Right atrium auricular region (tissue), 2 donors: Measurements from ENCODE around the gene KRTAP9-6. TPM values are rescaled to one million over a fixed set of nuclear protein-coding genes. Genes with fewer than 3 reads are reported as not detected.
"Not testable (repeated sequence)": the region's sequence is repeated elsewhere in the genome, so short reads cannot be mapped to it uniquely, and the experiment has no call there.

Experiments used
- DNase-seq: peaks from one replicate; pipeline ENCODE4 v3.0.0-alpha.2; 2019; ENCODE audit warnings: low spot score
- H3K27ac ChIP-seq, 2 donors: fragments of 200-600 bp; sonication (generic); 1 replicate in 1 of 2; 2 replicates in 1 of 2; pipeline ENCODE4 v1.5.1; 2016 to 2019
- H3K27me3 ChIP-seq, 2 donors: fragments of 200-600 bp; sonication (generic); one replicate each; pipeline versions ENCODE4 v1.5.1 to v1.6.0; 2017 to 2019
- H3K36me3 ChIP-seq: fragments of 200-600 bp; sonication (generic); one replicate; pipeline ENCODE4 v1.5.1; 2016
- H3K4me1 ChIP-seq, 2 donors: fragments of 200-600 bp; sonication (generic); one replicate each; pipeline versions ENCODE4 v1.5.1 to v1.6.0; 2017 to 2019
- H3K4me3 ChIP-seq, 2 donors: fragments of 200-600 bp; sonication (generic); 1 replicate in 1 of 2; 2 replicates in 1 of 2; pipeline ENCODE4 v1.5.1; 2017 to 2019; ENCODE audit warnings: mild to moderate bottlenecking in 1 of 2, moderate library complexity in 1 of 2
- H3K9me3 ChIP-seq, 2 donors: fragments of 200-600 bp; sonication (generic); one replicate each; pipeline ENCODE4 v1.5.1; 2019
- total RNA-seq, 2 donors: library from RNA; depleted of rRNA; stranded (reverse); fragments of >200 nt; gene quantifications; one replicate each; pipeline ENCODE4 v1.1.0, GENCODE V29; 2016
- TF ChIP-seq, protein P1 (sequence below), 2 donors: fragments of 200-600 bp; sonication (generic); IDR thresholded peaks; one replicate each; pipeline ENCODE4 v1.5.1; 2019; ENCODE audit warnings: antibody characterized with exemption in 2 of 2

Gene KRTAP9-6, protein sequence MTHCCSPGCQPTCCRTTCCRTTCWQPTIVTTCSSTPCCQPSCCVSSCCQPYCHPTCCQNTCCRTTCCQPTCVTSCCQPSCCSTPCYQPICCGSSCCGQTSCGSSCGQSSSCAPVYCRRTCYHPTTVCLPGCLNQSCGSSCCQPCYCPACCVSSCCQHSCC
- total RNA-seq = not detected

DNA sequence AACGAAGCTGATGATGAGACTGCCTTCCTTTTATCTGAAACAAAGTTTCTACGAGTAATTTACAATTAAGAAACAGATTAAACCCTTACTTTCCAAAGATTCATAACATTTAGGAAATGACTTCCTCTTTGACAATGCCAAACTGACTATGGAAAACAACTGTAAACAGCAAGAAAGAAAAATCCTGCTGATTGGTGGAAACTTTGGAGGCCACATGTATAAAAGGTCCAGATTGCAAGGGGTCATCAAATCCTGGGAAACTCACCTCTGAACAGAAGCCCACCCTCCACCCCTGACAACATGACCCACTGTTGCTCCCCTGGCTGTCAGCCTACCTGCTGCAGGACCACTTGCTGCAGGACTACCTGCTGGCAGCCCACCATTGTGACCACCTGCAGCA, at the start of gene KRTAP9-6:
KRTAP9-6 (plus strand) TSS at position 301 of the 400 bp plus-strand sequence; CDS start at position 301, 0 bp downstream.
- Histone ChIP-seq H3K27ac (no peak within 1 kb of the TSS), H3K4me3 (no peak within 1 kb of the TSS), H3K27me3 (no peaks in the 10 kb centered on the region), H3K36me3 (no peaks in the 10 kb centered on the region), H3K4me1 (no peaks in the 10 kb centered on the region), H3K9me3 (no peaks in the 10 kb centered on the region)
- no peak for DNase-seq
- TF ChIP-seq, protein P1, sequence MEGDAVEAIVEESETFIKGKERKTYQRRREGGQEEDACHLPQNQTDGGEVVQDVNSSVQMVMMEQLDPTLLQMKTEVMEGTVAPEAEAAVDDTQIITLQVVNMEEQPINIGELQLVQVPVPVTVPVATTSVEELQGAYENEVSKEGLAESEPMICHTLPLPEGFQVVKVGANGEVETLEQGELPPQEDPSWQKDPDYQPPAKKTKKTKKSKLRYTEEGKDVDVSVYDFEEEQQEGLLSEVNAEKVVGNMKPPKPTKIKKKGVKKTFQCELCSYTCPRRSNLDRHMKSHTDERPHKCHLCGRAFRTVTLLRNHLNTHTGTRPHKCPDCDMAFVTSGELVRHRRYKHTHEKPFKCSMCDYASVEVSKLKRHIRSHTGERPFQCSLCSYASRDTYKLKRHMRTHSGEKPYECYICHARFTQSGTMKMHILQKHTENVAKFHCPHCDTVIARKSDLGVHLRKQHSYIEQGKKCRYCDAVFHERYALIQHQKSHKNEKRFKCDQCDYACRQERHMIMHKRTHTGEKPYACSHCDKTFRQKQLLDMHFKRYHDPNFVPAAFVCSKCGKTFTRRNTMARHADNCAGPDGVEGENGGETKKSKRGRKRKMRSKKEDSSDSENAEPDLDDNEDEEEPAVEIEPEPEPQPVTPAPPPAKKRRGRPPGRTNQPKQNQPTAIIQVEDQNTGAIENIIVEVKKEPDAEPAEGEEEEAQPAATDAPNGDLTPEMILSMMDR (IDR thresholded peaks at IDR 0.05) = no peak

DNA sequence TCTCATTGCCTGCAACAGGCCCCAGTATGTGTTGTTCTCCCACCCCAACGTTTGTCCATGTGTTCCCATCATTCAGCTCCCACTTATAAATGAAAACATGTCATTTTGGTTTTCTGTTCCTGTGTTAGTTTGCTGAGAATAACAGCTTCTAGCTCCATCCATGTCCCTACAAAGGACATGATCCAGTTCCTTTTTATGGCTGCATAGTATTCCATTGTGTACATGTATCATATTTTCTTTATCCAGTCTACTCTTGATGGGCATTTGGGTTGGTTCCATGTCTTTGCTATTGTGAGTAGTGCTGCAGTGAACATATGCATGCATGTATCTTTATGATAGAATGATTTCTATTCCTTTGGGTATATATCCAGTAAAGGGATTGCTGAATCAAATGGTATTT, 49.5 kb upstream of the KRTAP9-6 start:
- Histone ChIP-seq H3K27ac (no peak overlapping the region), H3K27me3 (no peaks in the 10 kb centered on the region), H3K4me3 (no peak overlapping the region), H3K4me1 (no peaks in the 10 kb centered on the region), H3K36me3 (no peaks in the 10 kb centered on the region), H3K9me3 (no peaks in the 10 kb centered on the region)
- TF ChIP-seq, protein P1 (IDR thresholded peaks at IDR 0.05) = no peak
- DNase-seq = no peak

DNA sequence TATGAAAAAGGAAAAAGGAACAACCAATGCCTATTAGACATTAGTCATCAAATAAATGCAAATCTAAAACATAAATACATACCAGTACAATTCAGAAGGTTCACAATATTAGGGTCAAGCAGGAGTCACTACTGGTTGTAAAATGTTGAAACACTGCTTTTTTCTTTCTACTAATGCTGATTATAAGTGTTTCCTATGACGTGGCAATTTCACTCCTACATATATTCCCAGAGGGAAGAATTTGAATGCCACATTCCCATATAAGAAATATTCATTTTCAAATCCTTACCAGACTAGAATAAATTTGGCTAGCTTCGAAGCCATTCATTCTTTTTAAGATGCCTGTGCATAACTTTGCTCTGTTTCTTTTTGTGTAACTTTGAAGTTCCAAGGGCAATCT, 41.4 kb upstream of the KRTAP9-6 start:
- TF ChIP-seq, protein P1 (IDR thresholded peaks at IDR 0.05) = no peak
- Histone ChIP-seq H3K4me3 (no peak overlapping the region), H3K9me3 (no peaks in the 10 kb centered on the region), H3K27ac (no peak overlapping the region), H3K27me3 (no peaks in the 10 kb centered on the region), H3K36me3 (no peaks in the 10 kb centered on the region), H3K4me1 (no peaks in the 10 kb centered on the region)
- no peak for DNase-seq

GRCh38 chr17:41226051-41226450, 39.1 kb upstream of the KRTAP9-6 start:
- Histone ChIP-seq H3K4me1 (no peaks in the 10 kb centered on the region), H3K9me3 (no peaks in the 10 kb centered on the region), H3K27ac (no peak overlapping the region), H3K4me3 (no peak overlapping the region), H3K36me3 (no peaks in the 10 kb centered on the region), H3K27me3 (no peaks in the 10 kb centered on the region)
- no peak for DNase-seq
- TF ChIP-seq, protein P1 (IDR thresholded peaks at IDR 0.05) = no peak

GRCh38 chr17:41226598-41227095, 38.5 kb upstream of the KRTAP9-6 start, which contains the start of gene KRTAP9-2:
TSS of gene KRTAP9-2 (plus strand) at chr17:41226648. CDS start at chr17:41226655, 7 bp downstream.
- H3K4me1 ChIP-seq, H3K9me3 ChIP-seq, H3K27ac ChIP-seq, DNase-seq, H3K4me3 ChIP-seq, H3K27me3 ChIP-seq, H3K36me3 ChIP-seq: not testable (repeated sequence)

- Histone ChIP-seq H3K4me3 (no peak overlapping the region), H3K27ac (no peak overlapping the region), H3K9me3 (no peaks in the 10 kb centered on the region), H3K36me3 (no peaks in the 10 kb centered on the region), H3K4me1 (no peaks in the 10 kb centered on the region), H3K27me3 (no peaks in the 10 kb centered on the region)
- TF ChIP-seq, protein P1 (IDR thresholded peaks at IDR 0.05) = no peak
- DNase-seq = no peak
Observed at GRCh38 chr17:41230094-41230493, 35.1 kb upstream of the KRTAP9-6 start.
